ENCODE measurements around the gene ADCY10.

ADCY10 gene

DNA sequence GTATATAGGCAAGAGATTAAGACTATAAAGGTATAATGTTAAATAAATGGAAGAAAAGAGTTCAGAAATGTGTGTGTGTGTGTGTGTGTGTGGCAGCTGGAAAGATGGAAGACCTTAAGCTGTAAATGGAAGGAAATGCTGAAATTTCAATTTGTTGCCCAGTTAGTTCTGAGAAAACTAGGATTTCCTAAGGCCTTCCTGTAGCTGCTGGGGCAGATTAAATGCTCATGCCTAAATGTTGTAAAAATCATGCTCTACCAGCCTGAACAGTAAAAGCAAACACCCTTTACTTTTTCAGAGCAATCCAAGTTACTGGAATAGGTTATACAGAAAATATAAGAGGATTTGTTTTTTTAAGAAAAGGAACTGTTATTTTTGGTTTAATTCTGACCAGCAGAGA lies 8.3 kb downstream of the ADCY10 start:
- no peak overlapping the region for H3K4me3 ChIP-seq (ENCODE audit: low read depth, low read length)
- DNase-seq (ENCODE audit: low read depth): no peak
- TF ChIP-seq CTCF (IDR thresholded peaks at IDR 0.05; ENCODE audit: control insufficient read depth, extremely low read depth, insufficient read depth): no peak

DNA sequence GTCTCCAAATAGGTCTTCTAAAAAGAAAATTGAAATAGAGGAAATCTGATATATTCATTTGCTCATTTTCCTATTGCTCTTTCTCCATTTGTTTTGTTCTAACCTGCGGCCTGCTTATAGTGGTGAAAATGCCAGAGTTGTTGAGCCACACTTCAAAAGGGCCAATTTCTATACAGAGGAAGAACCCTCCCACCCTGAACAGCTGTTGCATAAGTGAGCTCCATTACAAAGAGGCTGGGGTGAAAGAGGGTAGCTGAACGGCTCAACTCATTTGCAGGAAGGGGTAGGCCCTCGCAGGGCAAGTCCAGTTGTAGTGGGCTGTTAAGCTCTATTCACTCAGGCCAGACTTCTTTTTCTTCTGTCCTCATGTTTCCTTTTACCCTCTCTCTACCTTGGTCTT lies 8.8 kb downstream of the ADCY10 start:
- no peak for DNase-seq (ENCODE audit: low read depth)
- no peak overlapping the region for H3K4me3 ChIP-seq (ENCODE audit: low read depth, low read length)

DNA sequence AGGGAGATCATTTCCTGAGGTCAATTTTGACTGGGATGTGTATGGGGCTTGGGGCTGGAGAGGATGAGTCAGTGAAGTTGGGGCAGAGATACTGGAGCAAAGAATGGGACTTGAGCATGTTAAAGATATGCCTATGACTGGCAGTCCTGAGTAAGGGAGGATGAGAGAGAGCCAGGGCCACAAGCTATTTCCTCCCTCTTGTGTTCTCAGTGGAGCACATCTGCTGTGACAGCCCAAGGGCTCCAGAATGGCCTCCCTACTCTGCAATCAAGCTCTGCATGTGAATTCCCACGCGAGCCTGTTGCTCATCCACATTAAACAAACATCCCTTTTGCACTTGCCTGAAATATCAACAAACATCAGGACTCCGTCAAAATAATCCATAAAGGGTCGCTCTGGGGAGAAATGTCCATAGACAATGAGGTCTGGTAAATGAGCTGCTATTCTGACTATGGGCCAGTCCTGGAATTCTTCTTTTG lies 9.2 kb downstream of the ADCY10 start:
- TF ChIP-seq CTCF (IDR thresholded peaks at IDR 0.05; ENCODE audit: control insufficient read depth, extremely low read depth, insufficient read depth): no peak
- no peak for DNase-seq (ENCODE audit: low read depth)
- no peak overlapping the region for H3K4me3 ChIP-seq (ENCODE audit: low read depth, low read length)

More for the DNA sequence above, 8.8 kb downstream of the ADCY10 start:
- no peak for TF ChIP-seq CTCF (IDR thresholded peaks at IDR 0.05; ENCODE audit: control insufficient read depth, extremely low read depth, insufficient read depth)

GRCh38 chr1:167900907-167901306 lies 13.0 kb downstream of the ADCY10 start:
- no peak for TF ChIP-seq CTCF (IDR thresholded peaks at IDR 0.05; ENCODE audit: control insufficient read depth, extremely low read depth, insufficient read depth)
- DNase-seq (ENCODE audit: low read depth): no peak
- no peak overlapping the region for H3K4me3 ChIP-seq (ENCODE audit: low read depth, low read length)

DNA sequence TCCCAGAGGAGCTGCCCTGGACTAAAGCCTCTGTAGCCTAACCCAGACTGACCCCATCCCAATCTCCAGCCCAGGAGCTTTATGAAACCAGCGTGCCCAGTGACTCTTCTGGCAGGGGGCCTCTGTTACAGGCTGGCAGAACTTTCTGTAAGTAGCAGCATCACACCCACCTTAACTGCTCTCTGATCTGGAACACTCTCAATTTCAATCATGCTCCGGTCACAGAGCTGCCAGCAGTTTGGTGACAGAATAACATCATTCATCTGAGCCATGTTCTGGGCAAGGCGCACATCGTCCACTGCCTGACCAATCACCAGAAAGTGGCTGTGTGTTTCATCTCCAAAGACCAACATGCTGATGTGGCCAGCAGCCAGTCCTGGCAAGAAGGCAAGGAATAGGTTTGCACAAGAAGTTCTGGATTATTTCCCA lies 14.7 kb downstream of the ADCY10 start:
- DNase-seq (ENCODE audit: low read depth): peak; percentile 87
- TF ChIP-seq CTCF (IDR thresholded peaks at IDR 0.05; ENCODE audit: control insufficient read depth, extremely low read depth, insufficient read depth): no peak

DNA sequence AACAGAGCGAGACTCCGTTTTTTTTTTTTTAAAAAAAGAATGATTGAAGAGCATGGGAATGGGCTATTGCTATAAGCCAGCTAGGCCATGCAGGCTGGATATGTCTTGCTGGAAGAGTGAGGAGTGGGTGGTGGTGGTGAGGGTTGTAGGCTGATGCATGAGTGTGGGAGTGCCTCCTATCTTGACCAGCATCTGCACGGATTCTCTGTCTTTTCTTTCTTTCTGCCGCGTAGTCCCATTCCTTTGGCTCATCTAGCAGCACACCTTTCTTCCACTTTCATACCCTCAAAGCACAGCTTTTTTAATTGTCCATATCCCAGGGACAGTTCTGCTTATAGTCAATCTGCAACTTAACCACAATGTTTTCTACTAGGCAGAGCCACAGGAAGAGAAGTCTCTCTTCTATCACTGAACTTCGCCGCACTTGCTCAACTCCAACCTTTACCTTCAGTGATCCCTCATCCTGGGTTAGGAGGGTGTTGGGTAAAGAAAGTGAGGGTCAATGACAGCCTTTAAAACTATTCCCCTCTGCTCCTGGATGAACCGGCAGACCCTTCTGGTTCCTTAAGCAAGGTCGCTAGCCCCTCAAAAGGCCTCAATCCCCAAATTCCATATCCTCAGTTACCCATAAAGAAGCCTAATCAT lies 15.2 kb downstream of the ADCY10 start:
- TF ChIP-seq CTCF (IDR thresholded peaks at IDR 0.05; ENCODE audit: control insufficient read depth, extremely low read depth, insufficient read depth): no peak
- H3K4me3 ChIP-seq (ENCODE audit: low read depth, low read length): no peak overlapping the region
- DNase-seq (ENCODE audit: low read depth): no peak

More for the DNA sequence above, 14.7 kb downstream of the ADCY10 start:
- no peak overlapping the region for H3K4me3 ChIP-seq (ENCODE audit: low read depth, low read length)

GRCh38 chr1:167893798-167894197 lies 20.1 kb downstream of the ADCY10 start:
- no peak for TF ChIP-seq CTCF (IDR thresholded peaks at IDR 0.05; ENCODE audit: control insufficient read depth, extremely low read depth, insufficient read depth)
- no peak overlapping the region for H3K4me3 ChIP-seq (ENCODE audit: low read depth, low read length)
- DNase-seq (ENCODE audit: low read depth): no peak
